Measurements from ENCODE around the gene DSTYK. TPM values are rescaled to one million over a fixed set of nuclear protein-coding genes. Genes with fewer than 3 reads are reported as not detected.

The DSTYK gene
- total RNA-seq, 1 donor from 2014 or later = 11.6 TPM

Other genes starting within 250 kb of the DSTYK start
- not detected in 2 replicates for gene CNTN2, start 168.5 kb downstream of the DSTYK start, total RNA-seq
- gene TMEM81, start 127.2 kb downstream of the DSTYK start, total RNA-seq = 2.3 and 2.5 TPM in 2 replicates
- 12.6 and 17.9 TPM in 2 replicates for gene RBBP5, start 89.7 kb downstream of the DSTYK start, total RNA-seq
- gene TMCC2, start 16.2 kb upstream of the DSTYK start, total RNA-seq = 15.0 and 24.0 TPM in 2 replicates
- gene NUAK2, start 110.0 kb upstream of the DSTYK start, total RNA-seq = 0.70 and 0.88 TPM in 2 replicates
- gene KLHDC8A, start 145.2 kb upstream of the DSTYK start, total RNA-seq = not detected in 2 replicates
- not detected in 2 replicates for gene LEMD1, start 210.4 kb upstream of the DSTYK start, total RNA-seq
- gene BLACAT1, start 244.3 kb upstream of the DSTYK start, total RNA-seq = not detected in 2 replicates

All from myocyte (in vitro differentiated cells).